GM19351 (cell line): ENCODE data around the gene TIGAR.

Experiments
- ATAC-seq: cut with Tn5 transposase; IDR thresholded peaks from one replicate; pipeline ENCODE4 v1.9.1; 2021; ENCODE audit warnings: mild to moderate bottlenecking, moderate library complexity; ENCODE audit not compliant: unreplicated experiment

The TIGAR gene

GRCh38 chr12:4320853-4321701 lies at the start of gene TIGAR:
TSS of gene TIGAR (plus strand) at chr12:4321213. CDS start at chr12:4321272, 59 bp downstream.
- ATAC-seq: peak; percentile 94

DNA sequence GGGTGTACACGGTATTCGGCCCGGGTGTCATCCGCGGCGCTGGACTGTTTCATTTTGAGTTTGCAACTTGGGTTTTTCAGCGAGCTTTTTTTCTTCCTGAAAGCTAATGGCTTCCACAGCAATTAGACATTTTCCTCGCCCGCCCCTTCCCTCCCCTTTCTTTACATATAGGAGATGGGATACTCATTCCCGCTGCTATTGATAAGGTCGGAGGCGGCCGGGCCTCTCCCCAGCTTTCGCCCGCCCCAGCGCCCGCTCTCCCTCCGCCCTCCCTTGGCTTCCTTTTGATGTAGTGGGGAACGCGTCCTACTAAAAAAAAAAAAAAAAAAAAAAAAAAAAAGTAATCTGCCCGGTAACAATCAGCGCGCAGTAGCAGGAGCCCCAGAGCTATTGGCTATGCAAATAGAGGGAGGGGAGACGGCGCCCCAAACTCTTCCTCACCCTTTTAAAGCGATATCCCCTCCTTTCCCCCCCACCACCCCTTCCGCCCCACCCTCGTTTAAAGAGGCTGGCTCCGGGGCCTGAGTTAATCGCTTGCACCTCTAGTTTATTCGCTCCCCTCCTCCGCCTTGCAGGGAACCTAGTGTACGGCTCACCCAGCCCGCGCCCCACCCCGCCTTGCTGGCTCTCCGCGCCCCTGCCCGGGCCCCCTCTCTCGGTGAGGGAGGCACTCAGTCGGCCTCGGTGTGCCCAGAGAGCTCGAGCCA lies 49.1 kb upstream of the TIGAR start:
- ATAC-seq: peak; percentile 46

GRCh38 chr12:4272424-4273272 lies 48.4 kb upstream of the TIGAR start:
- no peak for ATAC-seq

GRCh38 chr12:4273273-4273651 lies 47.8 kb upstream of the TIGAR start:
- no peak for ATAC-seq

GRCh38 chr12:4273652-4274395 lies 47.2 kb upstream of the TIGAR start, which contains the start of gene CCND2:
TSS of gene CCND2 (plus strand) at chr12:4273762. CDS start at chr12:4274041, 279 bp downstream.
- ATAC-seq: no peak

- ATAC-seq: no peak
These were observed 46.5 kb upstream of the TIGAR start for GRCh38 chr12:4274396-4275015.

DNA sequence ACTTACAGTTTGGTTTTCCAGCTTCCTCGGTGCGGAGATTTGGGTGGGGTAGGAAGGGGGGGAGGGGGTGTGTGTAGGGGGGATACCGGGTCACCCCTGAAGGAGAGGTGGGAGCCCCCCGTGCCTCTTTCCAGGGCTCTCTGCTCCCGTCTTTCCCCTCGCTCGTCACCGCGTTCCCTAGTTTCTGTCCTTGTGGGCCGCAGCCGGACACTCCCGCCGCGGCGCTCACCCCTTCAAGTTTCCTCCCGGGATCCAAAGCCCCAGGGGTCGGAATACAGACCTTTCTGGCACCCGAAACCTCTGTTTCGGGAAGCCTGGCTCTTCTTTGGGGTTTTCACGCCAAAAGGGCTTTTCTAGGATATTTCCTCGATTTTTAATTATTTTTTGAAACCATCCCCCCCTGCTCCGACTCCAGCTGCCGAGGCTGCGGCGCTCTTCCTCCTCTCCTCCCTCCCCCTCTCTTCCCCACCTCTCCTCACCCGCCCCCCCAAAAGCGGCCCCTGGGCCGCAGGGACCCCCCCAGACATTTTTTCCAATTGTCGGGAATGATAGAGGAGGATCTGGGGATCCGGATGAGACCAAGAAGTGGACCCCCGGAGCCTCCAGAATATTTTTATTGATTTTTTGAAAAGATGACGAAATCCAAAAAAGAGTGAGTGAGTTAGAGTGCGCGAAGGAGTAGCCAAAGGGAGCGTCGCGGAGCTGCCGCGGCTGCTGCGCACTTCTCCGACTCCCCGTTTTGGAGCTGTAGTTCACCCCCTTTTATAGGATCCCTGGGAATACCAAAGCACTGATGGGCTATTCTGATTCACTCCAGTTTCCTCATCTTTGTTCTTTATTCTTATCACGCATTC lies 45.8 kb upstream of the TIGAR start:
- no peak for ATAC-seq

DNA sequence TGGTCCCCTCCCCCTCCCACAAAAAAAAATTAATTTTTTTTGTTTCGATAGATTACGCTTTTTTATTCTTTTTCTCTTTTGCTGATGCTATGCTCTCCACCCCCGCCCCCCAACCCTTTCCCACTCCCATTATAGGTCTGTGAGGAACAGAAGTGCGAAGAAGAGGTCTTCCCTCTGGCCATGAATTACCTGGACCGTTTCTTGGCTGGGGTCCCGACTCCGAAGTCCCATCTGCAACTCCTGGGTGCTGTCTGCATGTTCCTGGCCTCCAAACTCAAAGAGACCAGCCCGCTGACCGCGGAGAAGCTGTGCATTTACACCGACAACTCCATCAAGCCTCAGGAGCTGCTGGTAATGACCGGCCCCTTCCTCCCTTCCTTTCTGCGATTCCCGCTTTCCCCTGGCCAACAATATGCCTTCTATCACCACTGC lies 45.1 kb upstream of the TIGAR start:
- no peak for ATAC-seq

- peak; percentile 55 for ATAC-seq
These were observed 44.3 kb upstream of the TIGAR start for GRCh38 chr12:4276524-4277204.

DNA sequence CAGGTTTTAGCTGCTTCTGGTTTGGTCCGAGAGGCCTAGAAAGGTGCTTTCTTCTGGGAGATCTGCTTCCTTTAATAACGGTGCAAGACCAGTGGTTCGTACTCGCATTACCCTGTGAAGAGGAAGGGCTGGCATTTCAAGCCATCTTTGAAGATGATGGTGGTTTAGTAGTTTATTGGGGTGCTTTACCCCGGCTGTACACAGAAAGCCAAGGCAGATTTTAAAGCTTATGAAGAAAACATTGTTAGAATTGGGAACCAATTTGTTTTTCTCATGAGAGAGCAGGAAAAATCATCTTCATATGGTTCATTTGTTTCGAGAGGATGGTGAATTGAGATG lies 43.8 kb upstream of the TIGAR start:
- ATAC-seq: no peak

GRCh38 chr12:4277857-4278256 lies 43.2 kb upstream of the TIGAR start:
- ATAC-seq: no peak

- no peak for ATAC-seq
These were observed 42.5 kb upstream of the TIGAR start for GRCh38 chr12:4278329-4279197.

DNA sequence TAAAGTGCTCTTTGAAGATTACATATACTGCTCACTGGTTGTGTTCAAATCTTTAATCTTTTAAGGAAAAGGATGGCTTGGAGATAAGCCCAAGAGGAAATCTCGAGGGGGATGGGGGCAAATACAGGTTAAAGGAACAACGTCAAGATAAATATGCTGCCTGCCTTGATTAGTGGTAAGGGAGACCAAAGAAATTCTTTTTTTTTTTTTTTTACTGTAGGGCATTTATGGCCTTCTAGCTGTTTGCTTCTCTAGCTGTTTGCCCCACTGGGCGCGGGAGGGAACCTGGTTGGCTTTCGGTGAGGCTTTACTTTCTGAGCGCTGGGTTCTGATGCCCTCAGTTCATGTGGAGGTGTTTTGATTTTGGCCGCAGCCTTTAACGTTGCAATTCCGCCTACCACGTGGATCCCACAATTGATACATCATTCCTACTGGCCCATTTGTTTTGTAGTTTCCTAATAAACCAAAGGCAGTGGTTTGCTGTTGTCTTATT lies 41.8 kb upstream of the TIGAR start:
- ATAC-seq: no peak

- no peak for ATAC-seq
These were observed 40.5 kb upstream of the TIGAR start for GRCh38 chr12:4280351-4281163.

- ATAC-seq: no peak
These were observed 39.8 kb upstream of the TIGAR start for GRCh38 chr12:4281173-4281654.

DNA sequence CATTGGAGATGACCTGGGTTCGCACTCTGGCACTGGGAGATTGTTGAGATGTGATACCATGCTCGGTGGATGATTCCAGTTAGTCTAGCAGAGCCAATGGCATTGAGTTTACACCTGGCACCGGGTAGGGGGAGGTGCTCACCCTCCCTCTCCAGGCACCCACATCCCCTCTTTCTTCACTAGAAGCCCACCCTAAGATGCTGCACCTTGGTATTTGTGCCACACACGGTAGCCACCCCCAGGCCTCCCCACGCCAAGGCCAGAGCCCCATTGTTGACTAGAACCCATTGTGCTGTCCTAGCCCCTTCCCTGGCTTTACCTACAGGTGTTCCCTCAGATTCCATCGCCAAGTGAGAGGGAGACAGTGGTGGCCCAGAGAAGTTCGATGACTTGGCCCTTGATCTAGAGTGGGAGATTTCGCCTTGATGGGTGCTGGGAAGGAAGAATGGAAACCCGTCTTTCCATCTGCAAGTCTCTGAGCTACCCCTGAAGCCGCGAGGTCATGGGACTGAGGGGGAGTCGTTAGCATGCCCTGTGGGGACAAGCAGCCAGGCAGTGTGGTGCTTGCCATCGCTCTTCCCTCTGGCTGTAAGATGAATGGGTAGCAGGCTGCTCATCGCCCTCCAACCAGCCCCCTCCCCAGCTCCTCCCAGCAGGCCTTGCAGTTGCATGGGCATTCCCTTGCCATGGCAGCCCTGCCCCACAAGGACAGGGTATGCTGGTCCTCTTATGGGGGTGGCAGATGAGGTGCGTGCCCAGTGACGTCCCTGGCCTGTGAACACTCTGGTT lies 38.7 kb upstream of the TIGAR start:
- no peak for ATAC-seq
